Activated T-cell treated with anti-CD3 and anti-CD28 coated beads, Interleukin-2, amount 50 U/mL, for 4 hours (primary cell): ENCODE data around the gene TGM4. TPM values are rescaled to one million over a fixed set of nuclear protein-coding genes. Genes with fewer than 3 reads are reported as not detected.
"Not testable (repeated sequence)": the region's sequence is repeated elsewhere in the genome, so short reads cannot be mapped to it uniquely, and the experiment has no call there.

Experiments
- ATAC-seq, 2 donors: fragments of 200-7000 bp; cut with Tn5 transposase; one replicate each; pipeline ENCODE4 v1.10.0; 2021
- DNase-seq: peaks from one replicate; pipeline ENCODE4 v3.0.0-alpha.2; 2020
- H3K27me3 Mint-ChIP-seq: one replicate; pipeline ENCODE4 v1.8.0; 2021; ENCODE audit warnings: low read depth, mixed read lengths
- H3K36me3 Mint-ChIP-seq: one replicate; pipeline ENCODE4 v1.8.0; 2022; ENCODE audit warnings: mixed read lengths; ENCODE audit not compliant: insufficient read depth
- H3K4me1 Mint-ChIP-seq: one replicate; pipeline ENCODE4 v1.8.0; 2021; ENCODE audit warnings: low read depth, mixed read lengths
- H3K4me3 Mint-ChIP-seq: one replicate; pipeline ENCODE4 v1.8.0; 2021; ENCODE audit warnings: mild to moderate bottlenecking, moderate library complexity, mixed read lengths
- H3K9me3 Mint-ChIP-seq: one replicate; pipeline ENCODE4 v1.8.0; 2021; ENCODE audit warnings: mixed read lengths
- total RNA-seq, 3 donors: library from RNA; stranded (reverse); gene quantifications; one replicate each; pipeline ENCODE4 v1.2.1, GENCODE V29; 2021

TGM4 gene
- total RNA-seq, 3 donors from 2014 or later: not detected

- H3K27me3 Mint-ChIP-seq: no peaks in the 10 kb centered on the region
- H3K9me3 Mint-ChIP-seq: no peaks in the 10 kb centered on the region
- H3K36me3 Mint-ChIP-seq: peaks cover 46% of the 10 kb centered on the region
- peaks cover 9% of the 10 kb centered on the region for H3K4me1 Mint-ChIP-seq
- H3K4me3 Mint-ChIP-seq: no peak overlapping the region
- ATAC-seq (no peak), DNase-seq (no peak)
Observed at GRCh38 chr3:44939581-44940036, 65.2 kb downstream of the TGM4 start.

- Mint-ChIP-seq H3K4me1 (no peaks in the 10 kb centered on the region), H3K9me3 (no peaks in the 10 kb centered on the region), H3K4me3 (no peak overlapping the region), H3K36me3 (peaks cover 47% of the 10 kb centered on the region), H3K27me3 (no peaks in the 10 kb centered on the region)
- DNase-seq: no peak
- no peak for ATAC-seq
Observed at GRCh38 chr3:44942202-44942921, 68.0 kb downstream of the TGM4 start.

GRCh38 chr3:44948239-44948638 lies 73.8 kb downstream of the TGM4 start:
- no peaks in the 10 kb centered on the region for H3K27me3 Mint-ChIP-seq
- ATAC-seq (no peak), DNase-seq (no peak)
- peaks cover 24% of the 10 kb centered on the region for H3K36me3 Mint-ChIP-seq
- H3K4me3 Mint-ChIP-seq: no peak overlapping the region
- H3K4me1 Mint-ChIP-seq: no peaks in the 10 kb centered on the region
- no peaks in the 10 kb centered on the region for H3K9me3 Mint-ChIP-seq

GRCh38 chr3:44949770-44950169 lies 75.4 kb downstream of the TGM4 start:
- DNase-seq, H3K4me1 Mint-ChIP-seq, H3K27me3 Mint-ChIP-seq, H3K9me3 Mint-ChIP-seq, ATAC-seq, H3K4me3 Mint-ChIP-seq: not testable (repeated sequence)
- H3K36me3 Mint-ChIP-seq: peaks cover 25% of the 10 kb centered on the region

DNA sequence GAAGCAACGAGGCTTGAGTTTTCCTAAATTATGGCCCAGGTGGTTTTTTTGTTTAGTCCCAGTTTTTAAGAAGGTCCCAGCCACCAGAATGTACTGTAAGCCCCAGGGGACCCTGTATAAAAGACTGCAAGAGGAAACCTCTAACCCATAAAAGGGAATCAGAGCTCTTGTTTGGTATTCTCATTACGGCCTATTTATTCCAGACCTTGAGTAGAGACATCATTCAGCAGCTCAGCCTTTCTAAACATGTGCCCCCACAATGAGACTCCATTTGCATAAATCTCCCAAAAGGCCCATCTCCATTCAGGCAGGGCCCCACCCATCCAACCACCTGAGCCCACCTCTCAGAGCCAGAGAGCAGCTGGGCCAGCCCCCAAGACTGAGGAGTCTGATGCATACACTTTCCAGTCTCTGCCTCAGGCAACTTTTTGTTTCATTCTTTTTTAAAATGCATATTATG lies 75.9 kb downstream of the TGM4 start:
- ATAC-seq (no peak), DNase-seq (no peak)
- Mint-ChIP-seq H3K36me3 (peaks cover 25% of the 10 kb centered on the region), H3K4me3 (no peak overlapping the region), H3K9me3 (no peaks in the 10 kb centered on the region), H3K27me3 (no peaks in the 10 kb centered on the region), H3K4me1 (no peaks in the 10 kb centered on the region)

GRCh38 chr3:44952689-44953088 lies 78.3 kb downstream of the TGM4 start:
- peaks cover 20% of the 10 kb centered on the region for H3K36me3 Mint-ChIP-seq
- no peaks in the 10 kb centered on the region for H3K27me3 Mint-ChIP-seq
- no peak for DNase-seq
- no peak overlapping the region for H3K4me3 Mint-ChIP-seq
- no peak for ATAC-seq
- no peaks in the 10 kb centered on the region for H3K9me3 Mint-ChIP-seq
- H3K4me1 Mint-ChIP-seq: peaks cover 2% of the 10 kb centered on the region

- DNase-seq (no peak), ATAC-seq (no peak)
- H3K9me3 Mint-ChIP-seq: no peaks in the 10 kb centered on the region
- no peaks in the 10 kb centered on the region for H3K27me3 Mint-ChIP-seq
- peaks cover 27% of the 10 kb centered on the region for H3K36me3 Mint-ChIP-seq
- H3K4me1 Mint-ChIP-seq: peaks cover 2% of the 10 kb centered on the region
- H3K4me3 Mint-ChIP-seq: no peak overlapping the region
Observed at GRCh38 chr3:44954304-44954703, 79.9 kb downstream of the TGM4 start.

- H3K4me1 Mint-ChIP-seq: peaks cover 2% of the 10 kb centered on the region
- peaks cover 27% of the 10 kb centered on the region for H3K36me3 Mint-ChIP-seq
- H3K4me3 Mint-ChIP-seq: no peak overlapping the region
- no peak for DNase-seq
- no peak for ATAC-seq
- H3K9me3 Mint-ChIP-seq: no peaks in the 10 kb centered on the region
- no peaks in the 10 kb centered on the region for H3K27me3 Mint-ChIP-seq
Observed at GRCh38 chr3:44954962-44955361, 80.6 kb downstream of the TGM4 start.

DNA sequence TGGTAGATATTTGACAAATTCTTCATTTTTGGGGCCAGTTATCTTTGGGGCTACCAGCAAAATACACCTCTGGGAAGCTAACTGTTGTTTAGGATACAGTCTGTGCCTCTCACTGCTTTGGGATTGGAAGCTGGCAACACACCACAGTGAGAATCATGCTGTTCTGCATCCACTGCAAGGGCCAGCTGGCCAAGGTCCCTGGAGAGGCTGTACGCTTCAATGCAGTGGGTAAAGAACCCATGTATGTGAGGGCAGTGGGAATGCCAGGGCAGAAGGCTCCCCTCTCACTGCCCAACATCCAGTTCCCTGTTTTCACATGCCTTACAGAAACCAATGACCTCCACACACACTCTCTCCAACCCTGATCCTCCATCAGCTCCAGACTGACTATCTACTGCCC lies 81.5 kb downstream of the TGM4 start:
- Mint-ChIP-seq H3K9me3 (no peaks in the 10 kb centered on the region), H3K36me3 (peaks cover 23% of the 10 kb centered on the region), H3K4me1 (peaks cover 3% of the 10 kb centered on the region), H3K27me3 (no peaks in the 10 kb centered on the region), H3K4me3 (no peak overlapping the region)
- DNase-seq: no peak
- no peak for ATAC-seq

DNA sequence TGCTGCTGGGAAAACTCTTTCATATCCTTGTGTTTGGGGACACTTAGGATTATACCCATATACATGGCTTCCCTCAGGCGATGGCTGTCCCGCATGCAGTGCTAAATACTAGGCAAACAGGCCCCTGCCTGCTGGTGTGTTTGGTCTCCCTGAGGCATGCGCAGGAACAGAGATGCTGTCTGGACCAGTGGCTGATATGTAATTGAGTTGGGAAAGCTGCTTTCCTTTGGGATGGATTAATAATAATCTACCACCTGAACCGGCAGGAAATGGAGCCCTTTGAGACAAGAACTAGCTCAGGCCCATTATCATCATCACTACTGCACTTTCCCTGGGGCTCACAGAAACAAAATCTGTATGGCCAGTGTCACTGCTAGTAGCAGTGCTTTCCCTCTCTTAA lies 83.6 kb downstream of the TGM4 start:
- H3K9me3 Mint-ChIP-seq: no peaks in the 10 kb centered on the region
- ATAC-seq: no peak
- peaks cover 17% of the 10 kb centered on the region for H3K36me3 Mint-ChIP-seq

GRCh38 chr3:44958386-44958785 lies 84.0 kb downstream of the TGM4 start:
- H3K36me3 Mint-ChIP-seq: peaks cover 17% of the 10 kb centered on the region
- no peak for ATAC-seq
- H3K4me1 Mint-ChIP-seq: peaks cover 15% of the 10 kb centered on the region

More for the DNA sequence above, 83.6 kb downstream of the TGM4 start:
- no peak overlapping the region for H3K4me3 Mint-ChIP-seq
- H3K27me3 Mint-ChIP-seq: no peaks in the 10 kb centered on the region
- no peak for DNase-seq
- H3K4me1 Mint-ChIP-seq: peaks cover 11% of the 10 kb centered on the region

DNA sequence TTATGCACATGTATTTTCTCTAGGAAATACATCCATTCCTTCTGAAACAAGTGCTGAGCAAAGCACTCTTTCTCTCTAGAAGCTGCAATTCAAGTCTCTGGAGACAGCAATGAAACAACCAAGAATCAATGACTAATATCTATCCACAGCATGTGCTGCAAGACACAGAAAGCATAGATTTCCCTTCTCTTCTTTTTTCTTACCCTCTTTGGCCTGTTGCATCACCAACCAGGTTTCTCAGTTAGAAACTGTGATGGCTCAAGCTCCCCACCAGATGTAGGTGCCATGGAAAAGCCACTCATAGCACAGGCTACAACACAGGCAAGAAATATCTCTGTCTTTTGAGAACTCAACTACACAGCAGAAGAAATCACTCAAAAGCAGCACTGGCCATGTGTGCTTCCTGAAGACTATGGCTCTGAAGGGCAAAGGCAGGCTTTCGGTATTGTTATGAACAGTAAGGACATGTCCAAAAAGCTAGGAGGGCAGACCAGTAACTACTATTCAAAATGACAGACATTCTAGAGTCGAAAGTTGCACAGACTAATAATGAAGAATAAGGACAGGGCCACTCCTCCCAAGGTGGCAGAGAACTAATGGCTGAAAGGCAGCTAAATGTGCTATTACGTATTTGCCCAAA lies 86.1 kb downstream of the TGM4 start:
- ATAC-seq (no peak), DNase-seq (no peak)
- Mint-ChIP-seq H3K9me3 (no peaks in the 10 kb centered on the region), H3K36me3 (peaks cover 17% of the 10 kb centered on the region), H3K27me3 (no peaks in the 10 kb centered on the region), H3K4me3 (no peak overlapping the region), H3K4me1 (peaks cover 28% of the 10 kb centered on the region)

More at GRCh38 chr3:44958386-44958785, 84.0 kb downstream of the TGM4 start:
- Mint-ChIP-seq H3K4me3 (no peak overlapping the region), H3K27me3 (no peaks in the 10 kb centered on the region), H3K9me3 (no peaks in the 10 kb centered on the region)
- DNase-seq: no peak

GRCh38 chr3:44961888-44962287 lies 87.5 kb downstream of the TGM4 start:
- no peaks in the 10 kb centered on the region for H3K9me3 Mint-ChIP-seq
- ATAC-seq (no peak), DNase-seq (no peak)
- peaks cover 33% of the 10 kb centered on the region for H3K4me1 Mint-ChIP-seq
- peaks cover 16% of the 10 kb centered on the region for H3K36me3 Mint-ChIP-seq
- H3K27me3 Mint-ChIP-seq: no peaks in the 10 kb centered on the region
- H3K4me3 Mint-ChIP-seq: no peak overlapping the region

DNA sequence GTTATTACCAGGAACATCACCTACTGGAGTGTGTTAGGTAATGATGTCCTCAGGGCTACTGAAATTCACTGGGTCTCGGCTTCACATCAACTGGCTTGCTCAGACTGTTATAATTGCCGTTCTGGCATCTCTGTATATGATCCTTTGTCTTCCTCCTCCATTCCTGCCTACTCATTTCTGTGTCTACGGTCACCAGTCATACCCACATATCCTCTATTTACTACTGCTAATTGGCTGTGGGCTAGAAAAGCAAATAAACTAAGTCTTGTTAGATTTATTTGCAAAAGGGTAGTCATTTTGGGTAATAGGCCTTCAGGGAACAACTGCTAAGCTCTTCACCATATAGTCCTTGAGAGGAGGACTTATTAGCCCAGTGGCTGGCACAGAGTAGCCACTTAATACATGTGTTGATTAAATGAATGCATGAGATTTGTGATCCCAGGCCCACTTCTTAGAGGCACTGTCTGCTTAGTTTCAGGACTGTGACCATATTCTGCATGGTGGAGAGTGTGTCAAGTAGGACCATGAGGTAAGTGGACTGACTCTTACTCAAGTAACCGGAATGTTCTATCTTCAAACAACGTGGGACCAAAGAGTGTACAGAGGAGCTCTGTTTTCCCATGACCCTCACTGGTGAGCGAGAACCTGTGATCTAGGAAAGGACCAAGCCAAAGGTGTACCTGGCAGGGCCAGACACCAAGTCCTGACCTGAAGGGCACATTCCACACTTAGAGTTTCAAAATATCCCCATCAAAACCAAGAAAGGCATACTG lies 88.4 kb downstream of the TGM4 start:
- Mint-ChIP-seq H3K27me3 (no peaks in the 10 kb centered on the region), H3K4me1 (peaks cover 41% of the 10 kb centered on the region), H3K9me3 (no peaks in the 10 kb centered on the region), H3K4me3 (no peak overlapping the region), H3K36me3 (peaks cover 12% of the 10 kb centered on the region)
- ATAC-seq: no peak
- DNase-seq: no peak
